SK-N-SH (cell line): Measurements from ENCODE around the gene PKM. TPM values are rescaled to one million over a fixed set of nuclear protein-coding genes. Genes with fewer than 3 reads are reported as not detected.
A peak's percentile ranks its signal among the peaks of the same experiment; 100 is the strongest.

Experiments used
- CTCF ChIA-PET: fragments of 300-600, 350-600 bp; formaldehyde crosslinking; extraction: SDS; loops from one replicate; lab custom pipeline; 2021; lab: Yijun Ruan, JAX
- POLR2A ChIA-PET: fragments of 350-600 bp; sonication (Branson Sonifier 250); formaldehyde crosslinking; extraction: SDS; loops from one replicate; lab custom pipeline; 2020; ENCODE audit warnings: antibody characterized with exemption, inconsistent platforms; lab: Yijun Ruan, JAX
- DNase-seq: peaks from one replicate; pipeline ENCODE4 v3.0.0; 2012
- H2AFZ ChIP-seq: fragments of 200-600 bp; sonication (generic); 2 replicates; pipeline ENCODE4 v1.8.1; 2016; ENCODE audit warnings: antibody characterized with exemption, mild to moderate bottlenecking, low read depth
- H3F3A ChIP-seq: fragments of 200-600 bp; sonication (generic); replicated peaks from 2 replicates; pipeline ENCODE3; 2016; ENCODE audit warnings: antibody characterized with exemption, mild to moderate bottlenecking; ENCODE audit not compliant: insufficient read depth
- H3K27ac ChIP-seq, 2 experiments: fragments of 200-500 bp in 1 of 2; fragments of 200-600 bp in 1 of 2; sonication (Bioruptor generic) in 1 of 2; sonication (generic), shearing (Covaris generic) in 1 of 2; 2 replicates each; pipeline versions ENCODE4 v1.5.1 to v1.6.1; 2014 to 2016; ENCODE audit warnings: low read depth in 2 of 2, inconsistent platforms in 1 of 2, low read length in 1 of 2, mild to moderate bottlenecking in 1 of 2, mixed read lengths in 1 of 2
- H3K27me3 ChIP-seq: fragments of 200-600 bp; sonication (generic), shearing (Covaris generic); 2 replicates; pipeline ENCODE4 v1.6.1; 2016; ENCODE audit warnings: mixed run types; ENCODE audit not compliant: insufficient read depth
- H3K36me3 ChIP-seq, 2 experiments: fragments of 200-500 bp in 1 of 2; fragments of 200-600 bp in 1 of 2; sonication (Bioruptor generic) in 1 of 2; sonication (generic) in 1 of 2; replicated peaks in 1 of 2; 2 replicates each; pipeline versions ENCODE3 to v1.5.1; 2014 to 2016; ENCODE audit warnings: low read length in 1 of 2, mild to moderate bottlenecking in 1 of 2; ENCODE audit not compliant: insufficient read depth in 2 of 2, control insufficient read depth in 1 of 2
- H3K4me1 ChIP-seq, 2 experiments: fragments of 200-500 bp in 1 of 2; fragments of 200-600 bp in 1 of 2; sonication (Bioruptor generic) in 1 of 2; sonication (generic), shearing (Covaris generic) in 1 of 2; 2 replicates each; pipeline versions ENCODE4 v1.5.1 to v1.6.1; 2014 to 2016; ENCODE audit warnings: low read depth in 1 of 2, low read length in 1 of 2, mixed run types in 1 of 2; ENCODE audit not compliant: insufficient read depth in 2 of 2, control insufficient read depth in 1 of 2
- H3K4me2 ChIP-seq: fragments of 200-600 bp; sonication (generic), shearing (Covaris generic); 2 replicates; pipeline ENCODE4 v1.6.1; 2017; ENCODE audit warnings: mixed run types
- H3K4me3 ChIP-seq, 2 experiments: fragments of 200-500 bp in 1 of 2; fragments of 200-600 bp in 1 of 2; sonication (Bioruptor generic) in 1 of 2; sonication (generic), shearing (Covaris generic) in 1 of 2; 2 replicates each; pipeline versions ENCODE4 v1.5.1 to v1.8.1; 2014 to 2016; ENCODE audit warnings: low read depth in 2 of 2, inconsistent platforms in 1 of 2, low read length in 1 of 2, mild to moderate bottlenecking in 1 of 2, mixed read lengths in 1 of 2, moderate library complexity in 1 of 2
- H3K79me2 ChIP-seq: fragments of 200-600 bp; sonication (generic); 2 replicates; pipeline ENCODE4 v1.8.1; 2017; ENCODE audit warnings: mild to moderate bottlenecking; ENCODE audit not compliant: insufficient read depth
- H3K9ac ChIP-seq: fragments of 200-600 bp; sonication (generic); 2 replicates; pipeline ENCODE4 v1.6.1; 2017; ENCODE audit warnings: mixed run types
- H3K9me2 ChIP-seq: fragments of 200-600 bp; sonication (generic); 2 replicates; pipeline ENCODE4 v1.6.1; 2017; ENCODE audit warnings: mixed run types
- H3K9me3 ChIP-seq: fragments of 200-600 bp; sonication (generic); 2 replicates; pipeline ENCODE4 v1.6.1; 2017; ENCODE audit warnings: mixed run types, mild to moderate bottlenecking, moderate library complexity
- H4K20me1 ChIP-seq: fragments of 200-600 bp; sonication (generic); 2 replicates; pipeline ENCODE4 v1.6.1; 2017; ENCODE audit warnings: mild to moderate bottlenecking, mixed run types; ENCODE audit not compliant: insufficient read depth
- EP300 ChIP-seq, 2 experiments: IDR thresholded peaks; 2 replicates each; pipeline versions ENCODE4 v1.4.0 to v1.6.1; 2012; ENCODE audit warnings: borderline replicate concordance in 1 of 2, low read depth in 1 of 2, low read length in 1 of 2
- FOSL2 ChIP-seq: IDR thresholded peaks from 2 replicates; pipeline ENCODE4 v1.4.0; 2012; ENCODE audit warnings: low read depth, mild to moderate bottlenecking, moderate library complexity, borderline replicate concordance
- JUND ChIP-seq: IDR thresholded peaks from 2 replicates; pipeline ENCODE4 v1.4.0; 2012
- POLR2AphosphoS5 ChIP-seq: IDR thresholded peaks from 2 replicates; pipeline ENCODE4 v1.6.1; 2012; ENCODE audit warnings: low read depth, low read length
- SIN3A ChIP-seq: IDR thresholded peaks from 2 replicates; pipeline ENCODE4 v1.6.1; 2012; ENCODE audit warnings: low read depth, mild to moderate bottlenecking, low read length, moderate library complexity, borderline replicate concordance
- TCF12 ChIP-seq: IDR thresholded peaks from 2 replicates; pipeline ENCODE4 v1.4.0; 2012
- WGBS: methylation state at CpG from one replicate; pipeline ENCODE4 v1.1.6; 2017; ENCODE audit warnings: low lambda C conversion rate; 5-methylcytosine and 5-hydroxymethylcytosine counted together
- polyA plus RNA-seq, 3 experiments: library from polyadenylated mRNA; depleted of rRNA; stranded (reverse); fragments of >200 nt; gene quantifications; 2 replicates each; pipeline ENCODE4 v1.2.3, GENCODE V29; 2012
- TF ChIP-seq, protein P1 (sequence below): IDR thresholded peaks from 2 replicates; pipeline ENCODE4; 2012
- TF ChIP-seq, protein P2 (sequence below): fragments of 150-350 bp; IDR thresholded peaks from 2 replicates; pipeline ENCODE4 v1.6.1; 2016; ENCODE audit warnings: mild to moderate bottlenecking, low read depth, low read length
- TF ChIP-seq, protein P3 (sequence below): IDR thresholded peaks from 2 replicates; pipeline ENCODE4 v1.4.0; 2012; ENCODE audit warnings: low read depth

PKM gene
- polyA plus RNA-seq, 1 of the 3 experiments (the other 2 are of a cell fraction): 1,453 TPM

DNA sequence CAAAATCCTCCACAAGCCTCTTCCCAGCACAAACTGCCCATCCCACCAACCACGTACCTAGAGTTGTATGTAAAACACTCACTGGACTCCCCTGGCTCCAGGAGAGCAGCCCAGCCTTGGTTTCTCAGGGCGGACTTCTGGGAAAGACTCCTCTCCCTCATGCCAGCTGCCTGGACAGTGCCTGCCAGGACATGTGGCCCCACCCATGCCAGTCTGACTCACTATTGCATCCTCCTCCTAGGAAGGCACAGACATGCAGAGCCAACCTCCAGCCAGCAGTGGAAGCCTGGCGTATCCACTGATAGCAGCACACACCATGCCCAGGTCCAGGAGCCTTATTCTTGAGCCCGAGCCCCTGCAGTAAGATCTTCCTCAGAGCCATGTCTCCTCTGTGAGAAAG, 8.6 kb downstream of the PKM start:
- H3K36me3 ChIP-seq: peaks cover 66 to 68% of the 10 kb centered on the region in 2 experiments
- POLR2A ChIA-PET: interaction anchor here (0.8 to 4.2 kb wide), 3 partner anchors 8 to 22 kb away, joined by 3 to 28 read pairs (median 6); partner anchors contain the start of gene PKM

DNA sequence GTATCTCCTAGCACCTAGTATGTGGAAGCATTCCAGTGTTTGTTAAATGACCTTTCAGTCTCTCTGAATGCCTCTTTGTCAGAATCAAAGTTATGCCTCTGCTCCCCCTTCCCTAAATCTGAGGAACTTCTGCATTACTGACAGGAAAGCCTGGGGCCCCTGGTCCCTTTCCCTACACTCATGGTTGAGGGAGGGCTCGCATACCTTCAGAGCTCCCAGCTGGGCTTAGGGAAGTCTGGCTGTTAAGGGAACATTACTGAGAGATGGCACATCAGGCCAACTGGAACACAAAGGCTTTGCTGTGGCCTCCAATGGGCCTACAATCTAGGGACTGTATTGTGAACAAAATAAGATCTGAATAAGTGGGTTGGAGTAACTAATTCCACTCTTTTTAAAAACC, 10.3 kb downstream of the PKM start:
- Histone ChIP-seq H3F3A (peaks cover 66% of the 10 kb centered on the region), H2AFZ (no peak overlapping the region), H3K36me3 (peaks cover 77 to 81% of the 10 kb centered on the region in 2 experiments), H3K79me2 (peaks cover 100% of the 10 kb centered on the region), H3K9me3 (no peaks in the 10 kb centered on the region), H3K4me1 (peaks cover 27 to 57% of the 10 kb centered on the region in 2 experiments), H3K9me2 (no peaks in the 10 kb centered on the region), H3K27ac (no peak overlapping the region; a peak in 1 of 4 replicates), H4K20me1 (peaks cover 100% of the 10 kb centered on the region), H3K27me3 (no peaks in the 10 kb centered on the region), H3K4me2 (peak overlapping the region; percentile 31; the same call in 1 of the 2 replicates), H3K4me3 (no peak overlapping the region), H3K9ac (no peak overlapping the region)
- no peak for DNase-seq
- ChIA-PET CTCF (interaction anchor here (0.8 to 2.3 kb wide), 3 partner anchors 9 to 21 kb away, joined by 3 to 8 read pairs (median 3); no protein-coding TSS in a partner anchor), POLR2A (interaction anchor here (4.2 kb wide), 1 partner anchor 10 kb away, joined by 28 read pairs; the partner anchor contains the start of gene PKM)
- 100% methylated on average over 1 of the region's 1 CpG for WGBS
- TF ChIP-seq, protein P1, sequence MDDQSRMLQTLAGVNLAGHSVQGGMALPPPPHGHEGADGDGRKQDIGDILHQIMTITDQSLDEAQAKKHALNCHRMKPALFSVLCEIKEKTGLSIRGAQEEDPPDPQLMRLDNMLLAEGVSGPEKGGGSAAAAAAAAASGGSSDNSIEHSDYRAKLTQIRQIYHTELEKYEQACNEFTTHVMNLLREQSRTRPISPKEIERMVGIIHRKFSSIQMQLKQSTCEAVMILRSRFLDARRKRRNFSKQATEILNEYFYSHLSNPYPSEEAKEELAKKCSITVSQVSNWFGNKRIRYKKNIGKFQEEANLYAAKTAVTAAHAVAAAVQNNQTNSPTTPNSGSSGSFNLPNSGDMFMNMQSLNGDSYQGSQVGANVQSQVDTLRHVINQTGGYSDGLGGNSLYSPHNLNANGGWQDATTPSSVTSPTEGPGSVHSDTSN: no peak
- no peak for TF ChIP-seq FOSL2

More for the DNA sequence above, 8.6 kb downstream of the PKM start:
- TF ChIP-seq, protein P2, sequence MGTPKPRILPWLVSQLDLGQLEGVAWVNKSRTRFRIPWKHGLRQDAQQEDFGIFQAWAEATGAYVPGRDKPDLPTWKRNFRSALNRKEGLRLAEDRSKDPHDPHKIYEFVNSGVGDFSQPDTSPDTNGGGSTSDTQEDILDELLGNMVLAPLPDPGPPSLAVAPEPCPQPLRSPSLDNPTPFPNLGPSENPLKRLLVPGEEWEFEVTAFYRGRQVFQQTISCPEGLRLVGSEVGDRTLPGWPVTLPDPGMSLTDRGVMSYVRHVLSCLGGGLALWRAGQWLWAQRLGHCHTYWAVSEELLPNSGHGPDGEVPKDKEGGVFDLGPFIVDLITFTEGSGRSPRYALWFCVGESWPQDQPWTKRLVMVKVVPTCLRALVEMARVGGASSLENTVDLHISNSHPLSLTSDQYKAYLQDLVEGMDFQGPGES: no peak
- TF ChIP-seq EP300 (IDR thresholded peaks at IDR 0.05; ENCODE audit: borderline replicate concordance in 1 of 2, low read depth in 1 of 2, low read length in 1 of 2): no peak
- peak; percentile 53; the same call in 1 of the 2 replicates for TF ChIP-seq TCF12
- peak; percentile 40; the same call in 1 of the 2 replicates for TF ChIP-seq POLR2AphosphoS5
- peak; percentile 74; the same call in 1 of the 2 replicates for TF ChIP-seq FOSL2
- peak; percentile 49; the same call in 1 of the 2 replicates for TF ChIP-seq JUND
- TF ChIP-seq SIN3A: 0 out of 2 replicates have a peak, but pooled peaks have one; percentile 52
- TF ChIP-seq, protein P3, sequence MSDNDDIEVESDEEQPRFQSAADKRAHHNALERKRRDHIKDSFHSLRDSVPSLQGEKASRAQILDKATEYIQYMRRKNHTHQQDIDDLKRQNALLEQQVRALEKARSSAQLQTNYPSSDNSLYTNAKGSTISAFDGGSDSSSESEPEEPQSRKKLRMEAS: peak; percentile 83
- TF ChIP-seq, all 33 proteins: peak for 6
- H3K9ac ChIP-seq: no peak overlapping the region
- H4K20me1 ChIP-seq: peaks cover 100% of the 10 kb centered on the region
- H3K27me3 ChIP-seq: no peaks in the 10 kb centered on the region
- H3K79me2 ChIP-seq: peaks cover 100% of the 10 kb centered on the region
- DNase-seq: no peak
- H3K4me2 ChIP-seq: peak overlapping the region; percentile 61
- peak overlapping the region; percentile 54 to 55 for H3K27ac ChIP-seq
- H2AFZ ChIP-seq: no peak overlapping the region
- H3K4me3 ChIP-seq: no peak overlapping the region
- peaks cover 43 to 69% of the 10 kb centered on the region in 2 experiments for H3K4me1 ChIP-seq
- CTCF ChIA-PET: interaction anchor here (1.8 kb wide), 1 partner anchor 11 kb away, joined by 5 read pairs; no protein-coding TSS in a partner anchor
- H3K9me3 ChIP-seq: no peaks in the 10 kb centered on the region
- H3F3A ChIP-seq: peaks cover 78% of the 10 kb centered on the region
- H3K9me2 ChIP-seq: no peaks in the 10 kb centered on the region
- WGBS: 54% methylated on average over 3 of the region's 4 CpGs
